Stimulated activated naive CD4-positive, alpha-beta T cell treated with Interleukin-2 at 50 U/mL for 16 hours (primary cell): ENCODE measurements around the gene C13orf42.

ENCODE experiments used
- DNase-seq: peaks from one replicate; lab custom pipeline; 2025; lab: John Stamatoyannopoulos, UW

Gene C13orf42

GRCh38 chr13:51033421-51034185, 77.5 kb downstream of the C13orf42 start:
- DNase-seq, result no peak

DNA sequence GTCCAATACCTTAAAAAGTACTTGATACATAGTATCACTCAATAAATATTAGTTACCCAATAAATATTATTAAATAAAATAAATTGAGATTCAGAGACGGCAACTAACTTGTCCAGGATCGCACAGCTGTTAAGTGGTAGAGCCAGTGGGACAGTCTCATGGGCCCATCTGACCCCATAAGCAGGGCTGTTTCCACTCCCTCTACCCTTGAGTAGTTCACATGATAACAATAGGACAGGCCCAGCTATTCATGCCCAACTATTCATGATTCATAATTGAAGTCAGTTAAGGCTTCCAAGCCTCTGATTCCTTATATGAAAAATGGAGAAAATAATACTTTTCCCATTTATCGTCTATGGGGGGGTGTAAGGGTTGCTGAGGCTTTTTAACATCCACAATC, 78.2 kb downstream of the C13orf42 start:
- DNase-seq, result no peak
